Smooth muscle cell of the brain vasculature (primary cell): ENCODE measurements around the gene DAPK1.

Experiments
- DNase-seq: peaks from one replicate; pipeline ENCODE4 v3.0.0-alpha.2; 2012; ENCODE audit warnings: low read depth, low spot score

Gene DAPK1

DNA sequence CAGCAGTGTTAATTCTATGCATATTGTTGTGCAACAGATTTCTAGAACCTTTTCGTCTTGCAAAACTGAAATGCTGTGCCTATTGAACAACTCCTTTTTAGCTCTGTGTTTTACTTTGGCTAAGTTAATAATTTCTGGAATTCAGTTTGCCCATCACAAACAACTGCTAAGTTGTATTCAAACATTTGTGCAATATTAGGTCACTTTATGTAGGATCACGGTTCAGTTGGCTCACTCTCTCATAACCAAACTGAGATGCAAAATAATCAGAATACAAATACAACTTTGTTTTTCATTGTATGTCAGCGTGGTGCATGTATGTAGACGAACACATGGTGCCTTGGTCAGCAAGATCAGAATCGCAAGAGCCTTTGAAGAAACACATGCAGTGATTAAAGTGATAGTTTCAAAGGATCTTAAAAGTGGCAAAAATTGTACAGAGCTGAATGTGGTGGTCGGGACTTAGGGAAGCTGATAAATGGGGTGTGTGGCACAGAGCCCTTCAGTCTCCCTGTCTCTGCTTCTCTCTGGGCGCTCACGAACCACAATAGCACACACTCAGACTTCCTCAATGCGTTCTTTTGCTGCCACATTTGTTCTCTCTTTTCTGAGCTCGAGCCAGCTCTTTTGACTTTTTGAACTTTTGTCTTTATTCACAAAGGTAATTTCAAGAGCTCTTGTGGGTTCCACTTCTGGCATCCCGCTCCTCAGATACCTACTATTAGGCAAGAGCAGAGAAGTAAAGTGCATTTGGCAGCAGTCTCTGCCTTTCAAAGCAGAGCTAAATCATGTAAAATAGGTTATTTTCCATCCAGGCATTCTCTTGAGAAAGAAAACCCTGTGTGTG lies 115.8 kb downstream of the DAPK1 start:
- no peak for DNase-seq

DNA sequence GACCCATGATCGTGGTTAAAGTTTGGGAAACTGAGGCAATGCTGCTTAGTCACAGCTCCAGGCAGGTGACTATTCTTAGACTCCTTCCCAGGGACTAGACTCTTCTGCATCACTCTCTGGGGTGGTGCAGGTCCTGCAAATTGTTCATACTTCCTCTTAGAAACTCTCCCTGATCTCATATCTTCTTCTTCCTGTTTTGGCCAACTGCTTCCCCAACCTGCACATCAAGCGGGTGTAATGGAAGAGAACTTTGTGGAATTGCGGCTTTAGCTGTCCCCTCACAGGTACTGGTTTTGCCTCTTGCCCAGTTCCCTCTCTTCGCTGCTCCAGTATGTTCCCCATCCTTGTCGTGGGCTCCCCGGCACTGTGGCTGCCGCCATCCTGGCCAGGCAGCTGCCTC lies 116.7 kb downstream of the DAPK1 start:
- no peak for DNase-seq

DNA sequence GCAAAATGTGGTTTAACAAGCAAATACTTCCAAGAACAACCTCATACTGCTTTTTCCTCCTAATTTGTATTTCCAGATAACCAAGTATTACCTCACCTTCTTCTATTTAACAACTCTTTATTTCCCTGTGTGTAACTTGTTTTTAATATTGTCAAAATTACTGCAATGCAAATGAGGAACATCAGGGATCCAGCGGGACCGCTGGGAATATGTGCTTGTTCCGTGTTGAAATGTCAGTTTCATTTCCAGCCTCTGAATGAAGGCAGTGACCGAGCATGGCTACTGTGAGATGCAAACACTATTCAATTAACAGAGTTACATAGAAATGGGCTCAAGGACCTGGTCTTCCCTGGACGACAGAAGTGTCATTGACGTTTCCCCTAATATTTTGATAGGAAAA lies 117.5 kb downstream of the DAPK1 start:
- DNase-seq, result no peak

DNA sequence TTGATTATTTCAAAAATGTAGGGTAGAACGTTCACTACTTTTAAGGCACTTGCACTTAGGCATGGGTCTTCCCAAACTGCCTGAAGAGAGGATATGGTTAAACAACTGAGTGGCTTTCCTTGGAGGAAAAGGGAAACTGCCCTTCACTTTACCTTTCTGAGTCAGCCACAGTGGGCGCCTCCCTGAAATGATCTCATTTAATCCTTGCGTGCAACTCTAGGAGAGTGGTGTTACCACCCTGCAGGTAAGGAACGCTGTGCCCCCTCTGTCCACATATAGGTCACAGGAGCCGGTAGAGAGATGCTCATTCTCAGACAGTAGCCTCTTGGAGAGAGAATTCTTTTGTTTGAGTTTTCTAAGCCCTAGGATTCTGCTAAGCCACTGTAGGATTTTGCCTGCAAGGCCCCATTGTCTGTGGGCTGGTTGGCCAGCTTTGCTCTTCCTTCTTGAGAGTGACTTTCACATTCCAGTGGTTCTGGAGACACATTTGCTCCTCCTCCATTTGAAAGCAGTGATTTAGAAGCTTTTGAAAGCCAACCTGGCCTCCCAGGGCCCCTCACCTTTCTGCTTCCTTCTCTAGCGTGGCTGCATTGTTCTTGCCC lies 118.0 kb downstream of the DAPK1 start:
- no peak for DNase-seq

DNA sequence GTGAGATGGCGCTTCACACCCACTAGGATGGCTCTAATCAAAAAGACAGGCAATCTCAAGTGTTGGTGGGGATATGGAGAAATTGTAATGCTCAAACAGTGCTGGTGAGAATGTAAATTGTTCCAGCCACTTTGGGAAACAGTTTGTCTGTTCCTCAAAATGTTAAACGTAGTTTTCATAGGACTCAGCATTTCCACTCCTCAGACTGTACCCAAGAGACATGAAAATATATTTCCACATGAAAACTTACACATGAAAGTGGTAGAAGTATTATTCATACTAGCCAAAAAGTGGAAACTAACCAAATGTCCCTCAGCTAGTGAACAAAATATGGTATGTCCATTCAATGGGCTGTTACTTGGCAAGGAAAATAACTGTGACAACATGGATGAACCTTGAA lies 120.6 kb downstream of the DAPK1 start:
- no peak for DNase-seq

DNA sequence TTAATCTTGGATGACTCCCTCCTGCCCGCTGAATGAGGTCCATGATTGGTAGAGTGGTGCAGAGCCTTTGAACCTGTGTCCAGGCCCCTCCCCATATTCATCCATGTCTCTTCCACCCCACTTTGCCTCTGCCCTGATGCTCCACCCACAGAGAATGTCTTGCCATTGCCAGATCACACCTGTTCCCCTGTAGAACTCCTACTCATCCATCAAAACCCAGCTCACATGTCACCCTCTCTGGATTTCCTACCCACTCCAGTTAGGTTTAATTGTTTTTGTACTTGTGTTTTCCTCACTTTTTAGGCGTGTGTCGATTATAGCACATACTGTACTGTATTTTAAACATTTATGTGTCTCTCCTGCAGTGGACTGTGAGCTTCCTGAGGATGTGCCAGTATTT lies 121.3 kb downstream of the DAPK1 start:
- no peak for DNase-seq

DNA sequence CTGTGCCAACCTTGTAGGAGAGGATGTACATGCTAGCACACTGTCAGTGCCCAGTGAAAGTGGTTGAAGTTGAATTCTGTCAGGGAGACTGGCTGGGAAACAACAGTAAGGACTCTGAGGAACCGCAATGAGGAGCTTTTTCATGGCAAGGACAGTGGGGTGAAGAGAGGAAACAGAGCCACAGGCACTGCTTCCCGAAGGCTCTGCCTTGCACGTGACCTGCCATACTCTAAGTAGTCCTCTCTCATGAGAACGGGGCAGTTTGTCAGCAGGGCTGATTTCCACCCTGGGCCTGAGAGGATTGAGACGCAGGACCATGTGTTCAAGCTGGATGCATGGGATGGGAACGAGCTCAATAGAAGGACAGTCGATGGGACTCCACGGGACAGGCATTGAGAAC lies 121.7 kb downstream of the DAPK1 start:
- no peak for DNase-seq

DNA sequence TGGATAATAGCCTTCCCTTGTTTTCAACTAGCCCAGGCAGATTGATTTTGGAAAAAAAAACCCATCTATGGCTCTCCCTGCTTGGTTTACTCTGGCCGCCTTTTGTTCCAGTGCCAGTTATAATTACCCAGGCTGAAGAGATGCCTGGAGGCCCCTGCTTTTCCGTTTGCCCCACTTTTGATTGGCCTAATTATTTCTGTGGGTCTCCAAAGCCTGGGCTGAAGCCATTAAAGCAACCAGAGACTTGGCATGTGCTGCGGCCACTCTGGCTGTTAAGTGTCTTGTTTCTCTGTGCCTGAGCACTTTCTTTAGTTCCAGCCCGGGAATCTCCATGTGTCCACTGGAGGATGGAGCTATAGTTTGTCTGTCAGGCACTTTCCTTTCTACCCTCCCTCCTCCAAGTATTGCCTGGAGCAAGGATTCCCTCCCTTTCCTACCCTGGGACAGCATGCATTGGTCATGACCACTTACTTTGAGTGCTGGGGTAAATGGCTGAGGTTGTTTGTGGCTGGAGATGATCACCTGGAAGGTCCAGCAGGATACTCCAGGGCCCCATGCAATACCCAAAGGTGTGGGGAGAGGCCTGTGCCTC lies 123.2 kb downstream of the DAPK1 start:
- DNase-seq, result no peak

DNA sequence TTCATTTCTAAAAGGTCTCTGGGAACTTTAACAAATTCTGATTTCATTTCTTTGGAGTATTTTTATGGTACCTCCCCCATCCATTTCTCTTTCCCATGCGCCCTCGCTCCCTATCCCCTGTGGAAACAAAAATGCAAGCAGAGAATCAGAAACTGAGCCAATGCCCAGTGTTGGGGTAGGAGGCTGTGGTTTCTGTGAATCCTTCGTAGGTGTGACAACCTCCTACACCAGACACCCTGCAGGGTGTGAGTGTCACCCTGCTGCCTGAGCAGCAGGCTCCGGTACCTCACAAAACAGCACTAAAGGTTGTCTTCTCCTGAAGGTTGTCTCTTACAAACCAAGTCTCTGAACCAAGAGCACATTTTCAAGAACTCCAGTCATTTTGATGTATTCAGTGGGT lies 124.4 kb downstream of the DAPK1 start:
- DNase-seq, result no peak

DNA sequence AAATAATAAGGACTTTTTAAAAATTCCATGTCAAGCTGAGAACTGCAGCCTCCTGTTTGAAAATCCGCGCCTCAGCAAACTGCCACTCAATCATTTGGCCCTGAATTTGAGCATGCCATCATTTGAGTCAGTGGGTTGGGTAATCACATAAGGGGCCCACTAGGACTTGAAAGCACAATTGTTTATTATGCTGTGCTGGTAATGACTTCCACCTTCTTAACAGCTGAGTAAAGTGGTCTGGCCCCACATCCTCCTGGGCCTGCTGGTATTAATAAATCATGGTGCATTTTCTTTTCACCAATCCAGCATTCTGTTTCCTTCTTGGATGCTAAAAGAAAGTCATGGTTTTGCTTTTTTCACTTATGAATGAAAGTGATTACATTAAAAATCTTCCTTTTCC lies 125.3 kb downstream of the DAPK1 start:
- no peak for DNase-seq

DNA sequence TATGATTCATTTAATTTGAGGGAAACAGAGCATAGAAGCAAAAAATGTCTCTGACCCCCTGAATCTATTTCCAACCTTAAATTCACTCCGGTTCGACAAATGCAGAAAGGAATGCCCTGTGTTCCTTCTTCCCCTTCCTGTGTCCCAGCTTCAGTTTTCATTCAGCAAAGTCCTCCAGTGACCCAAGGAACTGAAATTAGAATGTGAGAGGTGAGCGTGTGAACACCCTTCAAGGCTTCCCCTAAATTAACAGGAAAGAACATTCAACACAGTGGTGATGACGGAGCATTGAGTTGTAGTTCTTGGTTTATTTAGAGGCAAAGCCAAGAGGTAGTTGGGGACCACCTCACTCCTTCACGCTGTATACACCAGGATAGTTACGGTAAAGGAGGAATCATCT lies 130.7 kb downstream of the DAPK1 start:
- DNase-seq, result no peak

DNA sequence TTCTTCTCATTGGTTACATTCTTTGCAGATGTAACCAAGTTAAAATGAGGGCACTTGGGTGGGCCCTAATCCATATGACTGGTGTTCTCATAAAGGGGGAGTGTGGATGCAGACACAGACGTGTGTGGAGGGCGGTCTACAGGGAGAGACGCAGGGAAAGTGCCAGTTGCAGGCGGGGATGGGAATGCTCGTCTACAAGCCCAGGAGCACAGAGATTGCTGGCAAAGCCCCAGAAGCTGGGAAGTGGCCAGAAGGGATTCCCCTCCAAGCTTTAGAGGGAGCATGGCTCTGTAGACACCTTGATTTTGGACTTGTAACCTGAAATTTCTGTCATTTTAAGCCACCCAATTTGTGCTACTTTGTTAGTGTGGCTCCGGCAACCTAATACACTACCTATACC lies 131.4 kb downstream of the DAPK1 start:
- no peak for DNase-seq

DNA sequence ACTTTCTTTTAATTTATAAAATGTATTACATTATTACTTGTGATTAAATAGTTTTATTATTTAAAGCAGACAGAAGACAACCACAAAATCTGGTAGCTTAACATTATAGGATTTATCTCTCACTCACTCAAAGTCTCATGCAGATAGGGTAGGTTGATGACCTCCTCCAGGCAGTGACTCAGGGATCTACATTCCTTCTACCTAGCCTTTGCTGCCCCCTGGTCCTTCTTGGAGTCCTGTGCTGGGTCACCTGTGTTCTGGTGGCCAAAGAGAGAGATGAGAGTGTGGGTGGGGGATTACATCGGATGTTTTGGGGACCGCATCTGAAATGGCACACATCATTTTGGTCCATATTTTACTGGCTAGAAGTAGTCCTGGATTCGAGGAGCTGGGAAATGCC lies 132.6 kb downstream of the DAPK1 start:
- no peak for DNase-seq

DNA sequence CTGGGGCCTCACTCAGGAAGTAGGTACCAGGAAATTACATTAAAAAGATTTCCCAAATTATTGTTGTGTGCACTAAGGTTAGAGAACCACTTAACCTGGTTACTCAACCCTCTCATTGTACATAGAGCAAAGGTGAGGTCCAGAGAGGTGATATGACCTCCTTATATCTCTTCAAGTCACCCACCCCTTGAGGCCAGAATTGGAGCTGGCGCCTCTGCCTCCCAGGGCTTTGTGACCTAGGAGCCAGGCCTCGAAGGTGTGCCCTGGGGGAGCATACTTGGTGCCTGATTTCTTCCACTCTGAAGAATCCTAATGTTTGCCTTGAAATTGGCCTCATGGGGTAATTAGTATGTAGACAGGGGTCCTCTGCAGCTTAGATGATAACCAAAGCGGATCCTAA lies 133.2 kb downstream of the DAPK1 start:
- no peak for DNase-seq

DNA sequence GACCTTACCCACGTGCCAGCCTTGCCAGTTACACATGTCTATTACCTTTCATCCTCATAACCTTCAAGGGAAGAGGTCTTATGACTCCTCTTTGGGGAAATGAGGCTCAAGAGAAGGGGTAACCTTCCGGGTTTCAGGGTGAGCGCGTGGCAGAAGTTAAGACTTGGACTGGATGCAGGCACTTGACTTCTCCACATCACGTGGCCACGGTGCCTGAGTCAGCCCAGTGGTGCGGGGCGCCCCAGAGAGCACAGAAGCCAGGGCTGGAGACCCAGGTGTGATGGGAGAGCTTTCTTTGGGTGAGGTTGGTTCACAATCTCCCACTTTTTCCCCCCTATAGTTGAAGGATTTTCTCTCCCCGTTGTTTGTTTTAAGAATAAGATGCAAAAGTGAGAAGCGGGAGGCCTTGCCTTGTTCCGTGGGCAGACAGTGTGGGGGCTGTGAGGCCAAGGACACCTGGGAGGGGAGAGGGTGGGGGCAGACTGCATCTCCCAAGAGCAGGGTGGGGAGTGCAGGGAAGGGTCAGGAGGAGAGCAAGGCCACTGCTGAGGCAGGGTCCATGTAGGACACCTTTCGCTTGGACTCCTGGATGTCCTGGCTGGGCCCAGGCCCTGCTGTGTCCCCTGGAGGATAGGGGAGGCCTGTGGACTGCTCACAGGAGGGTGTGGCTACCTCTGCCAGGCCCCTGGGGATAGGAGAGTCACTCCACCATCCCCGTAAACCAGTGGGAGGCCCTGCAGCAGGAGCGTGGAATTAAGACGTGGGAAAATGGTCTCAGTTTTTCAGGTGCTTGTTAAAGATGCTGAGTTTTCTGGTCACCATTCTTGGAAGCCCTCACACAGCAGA lies 138.2 kb downstream of the DAPK1 start:
- DNase-seq, result no peak

DNA sequence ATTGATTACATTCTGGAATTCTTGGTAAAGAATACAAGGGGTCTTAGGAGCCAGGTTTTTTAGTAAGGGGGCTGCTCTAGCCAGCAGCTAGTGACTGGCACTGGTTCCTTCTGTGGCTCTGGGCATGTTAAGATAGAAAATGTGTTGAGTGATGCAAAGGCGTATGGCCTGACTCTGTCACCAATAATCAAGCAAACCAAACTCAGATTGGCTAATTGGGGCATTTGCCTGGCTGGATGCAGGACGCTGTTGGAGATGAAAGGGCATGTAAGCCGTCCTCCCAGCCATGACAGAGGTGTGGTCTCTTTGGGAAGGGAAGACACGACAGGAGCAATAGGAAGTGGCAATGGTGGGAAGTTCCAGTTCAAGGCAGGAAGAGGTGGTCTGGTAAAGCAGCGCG lies 140.6 kb downstream of the DAPK1 start:
- no peak for DNase-seq

DNA sequence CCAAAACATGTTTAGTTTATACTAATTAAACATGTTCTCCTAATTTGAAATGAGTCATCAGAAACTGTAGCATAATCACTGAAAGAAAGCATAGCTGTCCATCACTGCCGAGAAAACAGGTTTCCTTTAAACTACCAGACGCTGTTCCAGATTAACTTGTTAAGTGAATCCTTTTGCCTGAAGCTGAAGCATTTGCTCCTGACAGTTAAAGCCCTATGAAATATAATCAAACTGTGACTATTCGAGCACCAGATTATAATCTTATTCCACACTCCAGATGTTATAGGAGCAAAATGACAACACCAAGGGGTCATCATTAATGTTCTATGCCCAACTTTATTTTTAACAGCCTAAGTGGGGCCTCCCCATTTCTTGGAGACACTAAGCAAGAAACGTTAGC lies 142.3 kb downstream of the DAPK1 start:
- no peak for DNase-seq

DNA sequence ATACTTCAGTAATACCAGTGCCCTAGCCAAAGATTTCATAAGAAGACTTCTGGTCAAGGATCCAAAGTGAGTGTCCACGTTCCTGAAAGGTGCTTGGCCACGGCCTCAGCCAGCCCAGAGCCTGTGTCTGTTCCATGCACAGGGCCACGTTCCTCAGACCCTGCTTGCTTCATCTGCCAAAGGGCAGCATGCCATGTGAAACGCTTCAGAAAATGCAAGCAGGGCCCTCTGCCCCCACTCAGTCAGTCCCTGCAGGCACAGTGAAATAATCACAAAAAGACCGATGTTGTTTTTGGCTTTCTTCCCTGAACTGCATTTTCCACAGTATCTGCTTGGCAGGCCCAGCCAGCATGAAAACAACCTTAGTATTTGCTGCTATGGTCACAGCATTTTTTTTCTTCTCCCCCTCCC lies 142.7 kb downstream of the DAPK1 start:
- DNase-seq, result peak; percentile 76

DNA sequence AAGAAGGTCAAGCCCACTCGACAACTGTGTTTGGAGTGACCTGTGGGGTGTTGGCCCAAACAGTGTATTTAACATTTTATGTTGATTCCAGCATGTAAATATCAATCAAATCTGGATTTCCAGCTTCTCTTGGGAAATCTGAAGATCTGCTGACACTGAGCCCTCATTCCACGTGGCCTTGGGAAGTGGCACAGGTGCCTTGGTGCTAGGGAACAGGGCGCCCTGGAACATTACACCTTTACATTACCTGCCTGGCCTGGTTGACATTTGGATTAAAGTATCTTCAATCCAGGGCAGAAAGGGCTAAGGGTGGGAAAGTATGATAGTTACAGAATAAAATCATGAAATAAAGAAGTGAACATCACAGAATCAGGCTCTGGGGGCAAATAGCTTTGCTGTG lies 143.4 kb downstream of the DAPK1 start:
- no peak for DNase-seq

DNA sequence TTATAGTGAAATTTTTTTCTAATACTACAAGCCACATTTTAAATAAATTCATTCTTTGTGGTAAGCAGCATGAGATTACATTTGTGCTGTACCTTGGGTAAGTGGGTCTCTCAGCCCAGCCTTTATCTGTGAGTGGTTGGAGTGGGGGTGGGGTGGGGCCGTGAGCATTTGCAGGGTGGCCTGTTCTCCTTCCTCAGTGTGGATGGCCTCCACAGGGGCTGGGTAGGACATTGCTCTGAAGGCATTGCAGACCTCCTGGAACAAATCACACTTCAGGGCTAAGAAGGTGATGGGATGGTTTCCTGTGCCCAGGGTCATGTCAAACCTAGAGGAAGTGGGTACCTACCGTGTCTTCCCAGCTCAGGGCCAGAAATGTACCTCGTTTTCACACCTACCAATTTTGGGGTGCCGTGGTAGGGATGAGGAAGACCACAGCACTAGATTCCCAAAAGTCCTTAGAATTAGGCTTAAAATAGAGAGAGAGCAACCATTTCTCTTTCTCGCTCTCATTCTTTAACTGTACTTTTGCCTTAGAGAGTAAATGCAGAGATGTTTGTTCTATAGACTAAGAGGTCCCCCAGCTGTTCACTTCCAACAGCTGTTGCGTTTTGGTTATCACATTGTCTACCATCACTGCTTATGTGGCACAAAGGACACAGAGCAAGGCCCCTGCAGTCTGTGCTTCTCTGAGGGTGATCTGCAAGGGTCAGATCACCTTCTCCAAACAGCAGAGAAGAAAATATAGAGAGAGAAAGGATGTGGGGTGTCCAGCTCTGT lies 144.9 kb downstream of the DAPK1 start:
- DNase-seq, result no peak

DNA sequence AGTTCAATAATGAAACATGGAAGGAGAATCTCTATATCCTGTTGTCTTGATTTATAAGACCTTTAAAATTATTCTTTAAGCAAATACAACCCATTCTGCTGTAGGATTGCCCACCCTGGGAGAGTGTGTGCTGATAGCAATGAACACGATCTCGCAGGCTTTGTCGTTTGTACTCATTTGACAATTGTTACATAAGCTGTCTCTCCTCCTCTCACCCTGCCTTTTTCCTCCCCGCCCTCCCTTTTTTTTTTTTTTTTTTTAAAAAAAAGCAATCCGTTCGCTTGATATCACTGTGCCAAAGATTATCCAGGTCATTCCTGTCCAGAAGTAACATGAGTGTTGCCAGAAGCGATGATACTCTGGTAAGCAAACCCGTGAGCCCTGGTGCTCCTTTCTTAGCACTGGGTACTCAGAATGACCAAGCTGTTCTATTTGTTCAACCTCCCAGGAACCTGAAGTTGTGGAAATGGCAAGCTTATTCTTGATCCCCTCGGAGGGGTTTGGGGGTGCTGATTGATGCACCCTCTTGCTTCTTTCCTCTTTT lies 145.5 kb downstream of the DAPK1 start:
- DNase-seq, result no peak
